ENCODE data around the gene MYOF.
"Not testable (repeated sequence)": the region's sequence is repeated elsewhere in the genome, so short reads cannot be mapped to it uniquely, and the experiment has no call there.

- TF ChIP-seq CTCF (optimal IDR thresholded peaks at IDR 0.05 in 1 of 3, IDR thresholded peaks at IDR 0.05 in 1 of 3, conservative IDR thresholded peaks at IDR 0.05 in 1 of 3; ENCODE audit: extremely low read depth in 1 of 3, insufficient read depth in 2 of 3, low read length in 3 of 3); EZH2 (IDR thresholded peaks at IDR 0.05; ENCODE audit: low read length): not testable (repeated sequence)
Observed at GRCh38 chr10:93467635-93468034, 14.5 kb downstream of the MYOF start.
